Activated effector memory CD4-positive, alpha-beta T cell treated with Interleukin-2 at 50 U/mL for 16 hours (primary cell): ENCODE measurements around the gene PIM1.
A peak's percentile ranks its signal among the peaks of the same experiment; 100 is the strongest.

ENCODE experiments used
- DNase-seq: peaks from one replicate; pipeline ENCODE4 v3.0.0-alpha.2; 2020

The PIM1 gene

DNA sequence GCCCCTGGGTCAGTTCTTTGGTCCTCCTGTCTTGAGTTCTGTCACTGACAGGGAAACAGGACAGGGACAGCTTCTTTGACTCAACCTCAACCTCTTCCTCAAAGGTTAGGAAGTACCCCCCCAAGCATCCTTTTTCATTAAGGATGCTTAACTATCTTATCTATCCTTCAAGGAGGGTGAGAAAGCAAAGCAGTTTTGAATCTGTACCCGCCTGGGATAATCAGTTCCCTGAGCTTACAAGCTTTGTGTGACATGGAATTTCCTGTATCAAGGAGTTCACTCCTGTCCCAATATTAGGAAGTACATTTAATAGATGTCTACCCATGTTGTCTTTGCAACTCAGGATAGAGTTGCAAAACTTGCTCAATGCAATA lies 31.1 kb upstream of the PIM1 start:
- no peak for DNase-seq

DNA sequence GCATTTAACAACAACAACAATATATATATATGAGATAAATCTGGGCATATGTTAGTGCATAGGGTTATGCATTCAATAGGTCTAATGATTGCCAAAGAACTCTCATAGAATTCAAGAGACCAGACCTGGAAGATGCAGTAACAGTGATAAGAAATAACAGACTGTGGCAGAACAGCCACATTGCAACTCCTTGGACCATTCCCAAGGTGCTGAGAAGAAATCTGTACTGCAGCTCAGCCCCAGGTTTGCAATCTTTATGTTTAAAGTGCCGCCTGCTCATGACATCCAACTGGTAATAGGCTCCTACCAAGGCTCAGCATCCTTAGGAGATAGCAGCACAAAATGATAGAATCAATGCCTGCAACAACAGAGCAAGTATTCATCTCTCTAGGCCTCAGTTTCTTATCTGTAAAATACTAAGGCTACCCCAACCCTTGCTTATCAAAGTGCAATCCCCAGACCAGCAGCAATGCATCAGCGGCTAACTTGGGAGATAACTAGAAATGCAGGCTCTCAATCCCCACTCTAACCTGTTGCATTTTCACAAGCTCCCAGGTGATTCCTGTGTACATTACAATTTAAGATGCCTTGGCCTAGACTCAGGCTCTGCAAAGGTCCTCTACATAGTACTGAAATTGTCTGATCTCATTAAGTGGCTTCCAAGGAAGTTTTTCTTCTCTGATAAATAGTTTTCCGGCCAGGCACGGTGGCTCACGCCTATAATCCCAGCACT lies 30.6 kb upstream of the PIM1 start:
- no peak for DNase-seq

DNA sequence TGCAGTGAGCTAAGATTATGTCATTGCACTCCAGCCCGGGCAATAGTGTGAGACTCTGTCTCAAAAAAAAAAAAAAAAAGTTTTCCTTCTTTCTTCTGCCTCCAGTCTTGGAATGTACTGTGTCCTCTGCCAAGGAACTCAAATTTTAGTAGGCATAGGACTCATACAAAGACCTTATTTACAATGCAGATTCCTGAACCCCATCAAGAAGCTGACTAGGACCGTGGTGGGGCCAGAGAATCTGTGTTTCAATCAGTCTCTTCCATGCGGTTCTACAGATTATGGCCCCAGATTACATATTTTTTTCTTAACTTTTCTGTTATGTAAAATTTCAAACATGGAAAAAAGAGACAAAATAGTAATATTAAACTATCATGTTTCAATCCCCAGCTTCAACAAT lies 29.8 kb upstream of the PIM1 start:
- no peak for DNase-seq

DNA sequence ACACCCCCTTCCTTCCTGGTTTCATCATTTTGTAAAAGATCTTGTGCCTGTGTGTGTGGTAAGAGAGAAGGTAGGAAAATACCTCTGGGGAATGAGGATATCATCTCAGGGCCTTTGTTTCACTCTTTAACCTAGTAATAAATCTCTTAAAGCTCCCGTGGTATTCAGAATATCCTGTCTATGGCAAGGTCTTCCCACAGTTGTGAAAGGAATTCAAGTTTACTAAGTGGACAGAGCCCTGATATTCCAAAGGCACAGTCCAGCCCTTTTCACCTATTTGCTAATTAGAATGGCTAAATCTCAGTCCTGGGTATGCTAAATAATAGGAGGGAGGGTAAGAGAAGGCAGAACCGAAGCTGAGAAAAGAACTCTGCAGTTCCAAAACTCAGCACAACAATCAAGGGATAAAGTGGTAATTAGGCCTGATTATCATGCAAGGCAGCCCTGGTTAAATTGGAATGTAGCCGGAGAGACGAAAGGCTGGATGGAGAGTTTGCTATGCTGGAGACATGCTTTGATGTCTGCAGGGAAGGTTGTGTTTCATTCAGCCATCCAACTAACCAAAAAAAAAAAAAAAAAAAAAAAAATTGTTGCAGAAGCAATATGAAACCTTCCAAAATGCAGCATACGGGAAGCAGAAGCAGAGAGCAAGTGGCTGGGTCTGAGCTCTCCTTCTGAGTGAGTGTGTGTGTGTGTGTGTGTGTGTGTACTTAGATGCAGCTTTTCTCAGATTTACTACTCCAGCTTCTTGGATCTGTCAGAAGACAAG lies 28.5 kb upstream of the PIM1 start:
- DNase-seq = no peak

DNA sequence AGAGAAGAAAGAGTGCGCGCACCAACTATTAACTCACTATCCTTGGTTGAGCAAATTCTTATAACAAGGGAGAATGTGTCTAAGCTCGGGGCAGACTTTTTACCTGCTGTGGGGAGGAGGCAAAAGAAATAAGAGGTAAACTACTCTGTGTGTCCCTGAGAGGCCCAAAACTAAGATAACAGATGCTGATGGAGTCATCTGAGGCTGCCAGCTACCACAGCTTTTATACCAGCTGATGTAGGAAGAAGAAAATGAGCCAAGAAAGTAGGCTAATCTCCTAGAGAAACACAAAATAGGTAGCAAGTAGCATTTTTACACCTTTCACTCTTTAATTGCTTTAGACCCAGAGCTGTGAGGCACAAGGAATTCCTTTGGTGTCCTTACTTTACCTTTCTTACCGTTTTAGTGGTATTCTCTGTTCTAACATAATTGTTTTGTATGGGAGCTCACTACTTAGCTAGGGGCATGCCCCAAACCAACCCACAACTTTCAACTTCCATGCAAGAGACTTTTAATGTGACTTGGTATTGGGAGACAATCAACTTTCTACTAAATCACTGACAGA lies 27.8 kb upstream of the PIM1 start:
- no peak for DNase-seq

DNA sequence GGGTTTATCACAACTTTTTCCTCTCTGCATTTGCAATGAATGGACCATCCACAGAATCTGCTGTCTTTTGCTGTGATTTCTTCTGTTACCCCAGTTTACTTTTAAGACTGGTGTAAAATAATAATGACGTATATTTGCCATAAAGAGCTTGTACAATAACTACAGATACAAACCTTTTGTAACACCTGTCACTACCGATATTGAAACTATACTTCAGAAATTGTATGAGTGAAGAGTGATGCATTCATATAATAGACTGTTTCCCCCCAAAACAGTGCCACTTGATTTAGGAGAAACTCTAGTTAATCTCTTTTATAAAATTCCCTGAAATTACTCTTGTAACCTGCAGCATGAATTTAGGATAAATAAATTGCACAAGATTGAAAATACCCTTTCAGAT lies 26.4 kb upstream of the PIM1 start:
- no peak for DNase-seq

DNA sequence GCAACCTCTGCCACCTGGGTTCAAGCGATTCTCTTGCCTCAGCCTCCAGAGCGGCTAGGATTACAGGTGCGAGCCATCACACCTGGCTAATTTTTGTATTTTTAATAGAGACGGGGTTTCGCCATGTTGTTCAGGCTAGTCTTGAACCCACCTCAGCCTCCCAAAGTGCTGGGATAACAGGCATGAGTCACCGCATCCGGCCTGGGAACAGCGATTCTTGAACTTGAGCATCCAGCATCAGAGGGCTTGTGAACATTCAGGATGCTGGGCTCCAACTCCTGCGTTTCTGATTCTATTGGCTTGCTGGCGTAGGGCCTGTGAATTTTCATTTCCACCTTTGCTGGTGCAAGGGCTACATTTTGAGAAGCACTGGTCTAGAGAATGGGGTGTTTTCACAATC lies 24.5 kb upstream of the PIM1 start:
- no peak for DNase-seq

DNA sequence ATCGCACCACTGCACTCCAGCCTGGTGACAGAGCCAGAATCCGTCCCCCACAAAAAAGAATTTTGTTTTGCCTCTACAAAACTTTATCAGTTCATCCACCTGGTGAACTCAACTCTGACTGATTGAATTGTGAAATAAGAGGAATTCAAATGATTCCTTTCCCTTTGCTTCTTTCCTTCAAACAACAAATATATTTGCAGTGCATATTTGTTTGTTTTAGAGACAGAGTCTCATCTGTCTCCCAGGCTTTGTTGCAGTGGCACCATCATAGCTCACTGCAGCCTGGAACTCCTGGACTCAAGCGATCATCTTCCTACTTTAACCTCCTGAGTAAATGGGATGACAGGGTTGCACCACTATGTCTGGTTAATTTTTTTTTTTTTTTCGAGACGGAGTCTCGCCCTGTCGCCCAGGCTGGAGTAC lies 23.2 kb upstream of the PIM1 start:
- DNase-seq = no peak

DNA sequence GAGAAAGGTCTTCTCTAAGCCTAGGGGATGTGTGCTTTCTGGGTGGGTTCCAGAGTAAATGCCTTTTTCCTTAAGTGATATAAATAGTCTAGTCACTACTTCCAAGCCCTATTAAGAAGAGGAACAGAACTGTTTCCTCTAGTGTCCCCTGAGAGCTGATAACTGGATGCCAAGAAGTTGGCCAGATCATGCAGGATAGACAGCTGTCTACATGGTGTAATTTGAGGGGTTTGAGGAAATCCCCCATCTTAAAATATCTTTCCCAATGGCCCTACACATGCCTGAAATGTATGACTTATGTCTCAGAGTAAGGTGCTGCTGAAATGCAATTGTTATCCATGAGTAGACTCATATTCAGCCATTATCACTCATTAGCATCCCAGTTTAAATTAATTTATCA lies 20.2 kb upstream of the PIM1 start:
- no peak for DNase-seq

DNA sequence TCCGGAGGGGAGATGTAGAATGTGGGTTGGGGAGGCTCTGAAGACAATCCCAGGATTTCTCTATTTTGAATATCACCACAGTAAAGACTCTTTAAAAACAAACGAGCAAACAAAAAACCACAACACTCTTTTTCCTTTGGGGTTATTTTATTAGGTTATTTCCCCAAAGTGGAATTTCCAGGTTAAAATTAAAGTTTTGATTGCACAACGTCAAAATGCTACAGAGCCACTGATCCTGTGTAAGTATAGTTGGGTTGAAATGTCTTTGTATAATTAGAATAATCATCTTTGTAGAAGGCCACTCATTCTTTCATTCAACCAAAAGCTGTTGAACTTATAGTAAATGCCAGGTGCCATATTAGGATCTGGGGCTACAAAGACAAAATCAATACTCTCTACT lies 19.6 kb upstream of the PIM1 start:
- DNase-seq = no peak

DNA sequence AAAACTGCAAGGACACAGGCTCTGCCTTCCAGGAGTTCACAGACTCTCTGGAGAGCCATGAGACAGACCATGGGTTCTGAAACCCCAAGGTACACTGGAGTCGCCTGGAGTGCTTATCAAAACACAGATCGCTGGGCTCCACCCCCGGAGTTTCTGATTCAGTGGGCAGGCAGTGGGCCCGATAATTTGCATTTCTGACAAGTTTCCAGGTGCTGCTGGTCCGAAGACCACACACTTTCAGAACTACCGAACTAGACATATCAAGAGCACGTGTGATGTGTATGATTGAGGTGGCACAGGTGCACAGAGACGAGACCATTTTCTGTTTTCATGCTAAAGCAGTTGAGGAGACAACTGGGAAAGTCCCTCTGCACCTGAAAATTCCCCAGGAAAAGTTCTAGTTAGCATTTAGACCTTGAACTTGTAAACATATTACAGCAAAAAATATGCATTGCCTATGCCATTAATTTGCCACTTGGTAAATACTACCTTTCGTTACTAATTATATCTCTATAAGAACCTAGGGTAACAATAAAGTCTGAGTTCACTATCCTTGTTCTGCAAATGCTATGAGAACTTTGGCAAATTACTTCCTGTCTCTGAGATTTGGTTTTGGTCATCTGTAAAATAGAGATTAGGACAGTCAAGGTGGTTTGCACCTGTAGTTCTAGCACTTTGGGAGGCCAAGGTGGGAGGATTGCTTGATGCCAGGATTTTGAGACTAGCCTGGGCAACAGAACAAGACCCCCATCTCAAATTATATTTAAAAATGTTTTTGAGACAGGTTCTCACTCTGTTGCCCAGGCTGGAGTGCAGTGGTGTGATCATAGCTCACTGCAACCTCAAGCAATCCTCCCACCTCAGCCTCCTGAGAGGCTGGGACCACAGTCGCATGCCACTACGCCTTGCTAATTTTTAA lies 14.3 kb upstream of the PIM1 start:
- no peak for DNase-seq

DNA sequence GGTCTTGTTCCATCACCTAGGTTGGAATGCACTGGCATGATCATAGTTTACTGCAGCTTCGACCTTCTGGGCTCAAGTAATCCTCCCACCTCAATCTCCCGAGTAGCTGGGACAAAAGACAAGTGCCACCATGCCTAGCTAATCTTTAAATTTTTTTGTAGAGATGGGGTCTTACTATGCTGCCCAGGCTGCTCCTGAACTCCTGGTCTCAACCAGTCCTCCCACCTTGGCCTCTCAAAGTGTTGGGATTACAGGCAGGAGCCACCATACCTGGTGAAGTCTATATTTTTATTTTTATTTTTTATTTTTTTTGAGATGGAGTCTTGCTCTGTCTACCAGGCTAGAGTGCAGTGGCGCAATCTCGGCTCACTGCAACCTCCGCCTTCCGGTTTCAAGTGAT lies 11.4 kb upstream of the PIM1 start:
- no peak for DNase-seq

DNA sequence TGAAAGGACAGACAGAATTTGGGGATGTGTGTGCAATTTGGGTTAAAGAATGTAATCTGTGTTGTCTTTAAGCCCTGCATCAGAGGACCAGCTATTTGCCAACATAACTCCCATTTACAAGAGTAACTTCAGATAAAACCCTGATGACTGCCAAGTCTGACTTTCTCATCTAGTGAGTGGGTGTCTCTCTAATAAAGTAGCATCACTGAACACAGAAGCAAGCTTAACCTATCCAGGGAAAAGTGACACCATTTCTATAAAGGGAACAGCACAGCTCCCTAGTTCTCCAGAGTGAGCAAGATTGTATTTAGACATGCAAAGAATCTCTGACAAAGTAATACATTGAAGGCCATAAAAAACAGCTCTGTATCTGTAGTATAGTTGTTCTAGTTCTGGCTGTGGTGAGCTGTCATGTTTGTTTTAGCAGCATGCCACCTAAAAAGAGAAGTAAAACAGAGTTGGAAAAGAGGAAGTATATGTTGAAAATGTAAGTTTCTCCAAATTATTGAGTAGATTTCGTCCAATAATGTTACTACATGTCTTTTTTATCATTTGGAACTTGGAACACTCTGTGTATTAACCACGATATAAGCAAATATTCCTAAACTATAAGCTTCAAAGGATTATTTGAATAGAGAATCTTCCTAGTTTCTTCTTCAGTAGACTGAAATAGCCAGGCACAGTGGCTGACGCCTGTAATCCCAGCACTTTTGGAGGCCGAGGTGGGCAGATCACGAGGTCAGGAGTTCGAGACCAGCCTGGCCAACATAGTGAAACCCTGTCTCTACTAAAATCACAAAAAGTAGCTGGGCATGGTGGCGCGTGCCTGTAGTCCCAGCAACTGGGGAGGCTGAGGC lies 8.8 kb upstream of the PIM1 start:
- DNase-seq = no peak

DNA sequence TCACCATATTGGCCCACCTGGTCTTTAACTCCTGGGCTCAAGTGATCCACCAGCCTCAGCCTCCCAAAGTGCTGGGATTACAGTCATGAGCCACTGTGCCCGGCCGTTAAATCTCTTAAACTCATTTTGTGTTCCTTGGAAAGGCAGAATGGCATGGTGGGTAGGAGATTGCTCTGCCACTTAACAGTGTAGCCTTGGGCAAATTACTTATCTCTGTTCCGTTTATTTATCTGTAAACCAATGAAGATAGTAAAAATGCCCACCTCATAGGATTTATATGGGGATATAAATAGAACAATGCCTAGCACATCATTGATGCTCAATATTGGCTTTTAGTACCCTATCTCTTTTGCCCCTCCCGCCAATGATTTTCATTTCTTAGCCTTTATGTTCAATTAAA lies 7.2 kb upstream of the PIM1 start:
- DNase-seq = no peak

DNA sequence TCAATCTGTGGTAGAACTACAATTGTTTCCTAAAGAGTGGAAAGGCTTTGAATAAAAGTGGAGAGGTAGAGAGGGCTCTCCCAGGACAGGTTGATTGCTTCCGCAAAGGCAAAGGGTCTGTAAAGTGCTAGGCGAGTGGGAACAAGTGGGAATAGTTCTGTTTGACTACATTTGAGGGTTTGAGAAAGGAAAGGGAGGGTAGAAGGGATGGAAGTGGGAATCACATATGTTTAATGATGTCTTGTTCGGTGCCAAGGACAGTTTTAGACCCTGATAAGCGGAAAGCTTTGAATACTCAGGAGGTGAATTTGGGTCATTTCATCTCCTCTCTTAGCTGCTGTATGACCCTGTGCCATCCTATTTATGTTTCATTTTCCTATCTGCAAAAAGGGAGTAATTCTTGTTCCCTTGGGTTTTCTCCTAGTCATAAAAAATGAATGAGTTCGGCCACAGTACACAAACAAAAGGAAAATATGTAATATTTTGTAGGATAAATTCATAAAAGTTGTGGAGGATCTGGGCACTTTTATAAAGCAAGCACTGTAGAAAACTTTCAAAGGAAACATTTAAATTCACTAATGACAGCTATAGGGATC lies 1.7 kb upstream of the PIM1 start:
- DNase-seq = no peak

DNA sequence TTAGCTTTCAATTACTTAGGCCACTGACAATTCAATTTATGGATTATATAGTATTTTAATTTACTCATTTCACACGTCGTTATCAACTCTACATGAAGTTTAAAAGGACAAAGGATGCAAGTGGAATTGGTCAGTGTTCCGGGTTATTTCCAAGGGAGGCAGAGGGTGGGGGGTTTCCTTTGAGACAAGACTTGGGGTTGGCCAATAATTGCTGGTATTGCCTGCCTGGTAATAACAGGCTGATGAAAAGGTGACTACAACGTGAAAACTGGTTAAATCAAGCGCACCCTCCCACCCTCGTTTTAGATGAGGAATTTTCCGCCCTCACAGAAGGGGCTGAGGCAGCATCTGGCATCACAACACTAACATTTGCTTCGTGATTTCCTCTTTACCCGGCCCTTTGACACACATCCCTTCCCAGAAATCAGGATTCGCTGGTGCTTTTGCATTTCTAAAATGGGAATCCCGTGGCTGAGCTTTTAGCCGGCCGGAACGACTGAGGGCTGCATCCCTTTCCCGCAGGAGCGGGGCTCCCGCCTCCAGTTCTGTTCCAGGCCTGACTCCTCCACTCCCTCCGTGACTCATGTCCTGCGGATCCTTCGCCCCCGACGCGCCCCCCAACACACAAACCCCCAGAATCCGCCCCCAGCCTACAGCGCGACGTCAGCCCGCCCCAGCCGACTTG lies 999 bp upstream of the PIM1 start:
- no peak for DNase-seq

DNA sequence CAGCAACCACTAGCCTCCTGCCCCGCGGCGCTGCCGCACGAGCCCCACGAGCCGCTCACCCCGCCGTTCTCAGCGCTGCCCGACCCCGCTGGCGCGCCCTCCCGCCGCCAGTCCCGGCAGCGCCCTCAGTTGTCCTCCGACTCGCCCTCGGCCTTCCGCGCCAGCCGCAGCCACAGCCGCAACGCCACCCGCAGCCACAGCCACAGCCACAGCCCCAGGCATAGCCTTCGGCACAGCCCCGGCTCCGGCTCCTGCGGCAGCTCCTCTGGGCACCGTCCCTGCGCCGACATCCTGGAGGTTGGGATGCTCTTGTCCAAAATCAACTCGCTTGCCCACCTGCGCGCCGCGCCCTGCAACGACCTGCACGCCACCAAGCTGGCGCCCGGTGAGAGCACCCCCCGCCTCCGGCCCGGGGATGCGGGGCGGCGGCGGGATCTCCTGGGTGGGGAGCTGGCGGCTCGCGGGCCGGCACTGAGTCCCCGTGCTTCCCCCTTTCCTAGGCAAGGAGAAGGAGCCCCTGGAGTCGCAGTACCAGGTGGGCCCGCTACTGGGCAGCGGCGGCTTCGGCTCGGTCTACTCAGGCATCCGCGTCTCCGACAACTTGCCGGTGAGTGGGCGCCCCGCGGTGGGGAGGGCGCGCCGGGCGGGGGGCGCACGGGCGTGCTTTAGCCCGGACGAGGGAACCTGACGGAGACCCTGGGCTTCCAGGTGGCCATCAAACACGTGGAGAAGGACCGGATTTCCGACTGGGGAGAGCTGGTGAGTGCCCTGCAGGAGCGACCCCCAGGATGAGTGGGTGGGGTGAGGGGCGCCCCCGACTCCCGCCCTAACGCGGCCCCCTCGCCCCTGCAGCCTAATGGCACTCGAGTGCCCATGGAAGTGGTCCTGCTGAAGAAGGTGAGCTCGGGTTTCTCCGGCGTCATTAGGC lies 585 bp downstream of the PIM1 start:
- peak; percentile 25 for DNase-seq

DNA sequence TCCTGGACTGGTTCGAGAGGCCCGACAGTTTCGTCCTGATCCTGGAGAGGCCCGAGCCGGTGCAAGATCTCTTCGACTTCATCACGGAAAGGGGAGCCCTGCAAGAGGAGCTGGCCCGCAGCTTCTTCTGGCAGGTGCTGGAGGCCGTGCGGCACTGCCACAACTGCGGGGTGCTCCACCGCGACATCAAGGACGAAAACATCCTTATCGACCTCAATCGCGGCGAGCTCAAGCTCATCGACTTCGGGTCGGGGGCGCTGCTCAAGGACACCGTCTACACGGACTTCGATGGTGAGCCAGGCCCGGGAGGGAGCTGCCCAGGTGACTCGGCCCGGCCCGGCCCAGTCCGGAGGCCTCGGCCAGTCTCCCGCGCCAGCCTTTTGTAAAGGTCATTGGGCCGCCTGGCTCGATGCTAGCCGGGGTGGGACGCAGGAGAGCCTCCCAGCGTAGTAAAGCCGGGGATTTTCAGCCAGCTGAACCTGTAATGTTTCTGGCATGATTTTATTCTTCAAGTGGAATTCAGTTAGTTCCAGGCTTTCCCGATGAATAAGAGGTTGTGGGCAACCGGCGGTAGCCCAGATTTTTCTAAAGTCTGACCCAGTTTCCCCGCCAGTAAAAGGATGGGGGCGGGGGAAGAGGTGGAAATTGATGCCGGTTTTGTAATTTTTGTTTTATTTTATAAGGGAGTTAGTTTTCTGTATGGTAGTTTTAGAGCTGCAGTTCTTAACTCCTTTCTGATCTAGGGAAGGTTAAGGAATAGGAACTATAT lies 1.4 kb downstream of the PIM1 start:
- peak; percentile 28 for DNase-seq
